Measurements from ENCODE around the gene POLN. TPM values are rescaled to one million over a fixed set of nuclear protein-coding genes. Genes with fewer than 3 reads are reported as not detected.

Gene POLN
- total RNA-seq, 2 donors from 2014 or later, result 1.8 to 7.3 TPM

DNA sequence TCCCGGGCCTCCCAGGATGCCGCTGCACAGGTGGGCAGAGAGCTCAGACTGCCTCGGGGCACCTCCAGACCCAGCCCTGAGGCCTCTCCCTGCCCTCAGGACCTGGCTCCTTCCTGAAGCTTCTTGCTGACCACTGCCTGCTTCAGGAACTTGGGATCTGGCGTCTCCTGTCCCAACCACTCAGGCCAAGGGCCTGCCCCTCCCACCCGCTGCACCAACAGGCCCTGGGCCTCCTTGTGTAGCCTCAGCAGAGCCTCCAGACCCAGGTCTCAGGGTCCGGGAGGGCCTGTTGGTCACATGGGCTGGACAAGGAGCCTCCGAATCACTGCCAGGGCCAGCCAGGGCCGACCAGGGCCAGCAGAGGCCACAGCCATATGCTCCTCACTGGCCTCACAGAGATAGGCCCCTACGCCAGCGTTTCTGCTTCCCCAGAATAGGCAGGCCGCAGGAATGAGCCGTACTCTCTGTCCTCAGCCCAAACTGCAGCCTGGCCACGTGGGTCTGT lies 17.2 kb upstream of the POLN start:
- DNase-seq (ENCODE audit: low spot score in 2 of 2) (no peak), ATAC-seq (no peak)
- Mint-ChIP-seq H3K9me3 (no peaks in the 10 kb centered on the region), H3K36me3 (no peaks in the 10 kb centered on the region), H3K27ac (no peak overlapping the region)

GRCh38 chr4:2258091-2259035 lies 16.4 kb upstream of the POLN start:
- no peak overlapping the region for H3K27ac Mint-ChIP-seq
- no peaks in the 10 kb centered on the region for H3K9me3 Mint-ChIP-seq
- no peak for ATAC-seq
- peak in 1 of 2 donors; percentile 55 for DNase-seq (ENCODE audit: low spot score in 2 of 2)
- H3K36me3 Mint-ChIP-seq, result no peaks in the 10 kb centered on the region

DNA sequence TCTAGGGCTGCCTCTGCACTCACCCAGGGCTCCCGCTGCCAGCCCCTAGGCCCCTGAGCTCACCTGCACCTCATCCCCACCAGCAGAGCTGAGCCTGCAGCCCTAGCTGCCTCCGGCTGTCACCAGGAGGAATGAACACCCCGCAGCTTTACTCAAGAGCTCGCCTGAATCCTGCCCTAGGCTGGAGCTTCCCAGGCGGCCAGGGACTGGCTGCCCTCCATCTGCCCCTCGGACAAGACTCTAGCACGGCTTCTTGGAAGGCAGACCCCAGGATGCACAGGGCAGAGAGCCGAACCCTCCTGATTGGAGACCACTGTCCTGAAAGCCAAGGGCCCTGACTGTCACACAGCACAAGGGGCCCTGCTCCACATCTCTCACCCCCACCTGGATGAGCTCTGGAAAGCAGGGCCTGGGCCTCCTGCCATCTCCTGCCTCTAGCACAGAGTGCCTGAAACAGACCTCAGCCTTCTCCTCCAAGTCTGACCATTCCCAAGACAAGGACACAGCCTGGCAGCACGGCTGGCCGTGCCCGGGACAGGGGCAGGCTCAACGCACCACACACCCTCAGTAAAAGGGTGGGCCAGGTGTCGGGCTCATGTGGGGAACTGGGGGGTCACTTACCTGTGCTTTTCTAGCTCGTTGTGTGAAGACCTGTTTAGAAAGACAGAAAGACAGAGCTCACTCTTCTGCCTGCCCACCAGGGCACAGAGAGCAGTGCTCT lies 15.6 kb upstream of the POLN start:
- no peaks in the 10 kb centered on the region for H3K36me3 Mint-ChIP-seq
- H3K9me3 Mint-ChIP-seq, result no peaks in the 10 kb centered on the region
- no peak for ATAC-seq
- peak overlapping the region in 1 of 2 donors; percentile 16 for H3K27ac Mint-ChIP-seq
- DNase-seq (ENCODE audit: low spot score in 2 of 2), result no peak

- no peaks in the 10 kb centered on the region for H3K9me3 Mint-ChIP-seq
- DNase-seq (ENCODE audit: low spot score in 2 of 2) (no peak), ATAC-seq (no peak)
- peak overlapping the region in 1 of 2 donors; percentile 16 for H3K27ac Mint-ChIP-seq
- no peaks in the 10 kb centered on the region for H3K36me3 Mint-ChIP-seq
Observed at GRCh38 chr4:2256781-2257191, 14.9 kb upstream of the POLN start.

GRCh38 chr4:2256156-2256731 lies 14.3 kb upstream of the POLN start:
- DNase-seq (ENCODE audit: low spot score in 2 of 2), result no peak

GRCh38 chr4:2255501-2256155 lies 13.7 kb upstream of the POLN start:
- H3K27ac Mint-ChIP-seq, result no peak overlapping the region
- DNase-seq (ENCODE audit: low spot score in 2 of 2) (no peak), ATAC-seq (no peak)
- H3K9me3 Mint-ChIP-seq, result no peaks in the 10 kb centered on the region
- H3K36me3 Mint-ChIP-seq, result no peaks in the 10 kb centered on the region

More at GRCh38 chr4:2256156-2256731, 14.3 kb upstream of the POLN start:
- ATAC-seq, result no peak
- Mint-ChIP-seq H3K36me3 (no peaks in the 10 kb centered on the region), H3K27ac (no peak overlapping the region), H3K9me3 (no peaks in the 10 kb centered on the region)

DNA sequence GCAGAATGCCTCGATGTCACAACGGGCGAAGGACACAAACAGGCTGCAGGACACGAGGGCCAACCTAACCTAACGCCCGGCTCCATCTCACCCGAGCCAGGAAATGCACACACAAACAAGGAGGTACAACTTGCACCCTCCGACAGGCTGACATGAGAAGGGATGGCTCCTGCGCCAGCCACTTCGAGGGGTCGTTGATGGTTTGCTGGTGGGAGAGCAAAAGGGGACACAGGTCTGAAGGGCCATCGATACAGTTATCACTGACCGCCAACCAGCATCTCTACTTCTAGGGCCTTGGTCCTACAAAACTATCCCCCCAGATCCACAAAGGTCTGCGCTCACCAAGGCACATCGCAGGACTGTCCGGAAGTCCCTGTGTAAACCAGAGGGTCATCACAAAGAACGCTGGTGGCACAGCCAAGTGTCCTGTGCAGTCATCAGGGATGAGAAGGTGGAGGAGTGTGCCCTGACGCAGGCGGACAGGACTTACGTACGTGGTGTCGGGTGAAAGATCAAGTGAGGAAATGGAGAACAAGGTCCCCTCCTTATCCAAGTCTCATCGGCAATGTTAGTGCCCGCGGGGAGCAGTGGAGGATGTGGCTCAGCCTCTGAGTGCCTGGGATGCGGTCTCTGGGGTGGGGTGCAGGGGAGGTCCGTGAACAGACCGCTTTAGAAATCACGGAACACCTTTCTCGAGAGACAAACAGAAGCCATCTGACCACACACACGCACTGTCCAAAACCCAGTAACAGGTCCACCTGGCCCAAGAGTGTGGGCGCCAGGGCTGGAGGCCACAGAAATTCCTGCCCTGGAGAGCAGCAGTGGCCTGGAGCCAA lies 13.0 kb upstream of the POLN start:
- DNase-seq (ENCODE audit: low spot score in 2 of 2) (no peak), ATAC-seq (no peak)
- H3K27ac Mint-ChIP-seq, result peak overlapping the region in 1 of 2 donors; percentile 75

DNA sequence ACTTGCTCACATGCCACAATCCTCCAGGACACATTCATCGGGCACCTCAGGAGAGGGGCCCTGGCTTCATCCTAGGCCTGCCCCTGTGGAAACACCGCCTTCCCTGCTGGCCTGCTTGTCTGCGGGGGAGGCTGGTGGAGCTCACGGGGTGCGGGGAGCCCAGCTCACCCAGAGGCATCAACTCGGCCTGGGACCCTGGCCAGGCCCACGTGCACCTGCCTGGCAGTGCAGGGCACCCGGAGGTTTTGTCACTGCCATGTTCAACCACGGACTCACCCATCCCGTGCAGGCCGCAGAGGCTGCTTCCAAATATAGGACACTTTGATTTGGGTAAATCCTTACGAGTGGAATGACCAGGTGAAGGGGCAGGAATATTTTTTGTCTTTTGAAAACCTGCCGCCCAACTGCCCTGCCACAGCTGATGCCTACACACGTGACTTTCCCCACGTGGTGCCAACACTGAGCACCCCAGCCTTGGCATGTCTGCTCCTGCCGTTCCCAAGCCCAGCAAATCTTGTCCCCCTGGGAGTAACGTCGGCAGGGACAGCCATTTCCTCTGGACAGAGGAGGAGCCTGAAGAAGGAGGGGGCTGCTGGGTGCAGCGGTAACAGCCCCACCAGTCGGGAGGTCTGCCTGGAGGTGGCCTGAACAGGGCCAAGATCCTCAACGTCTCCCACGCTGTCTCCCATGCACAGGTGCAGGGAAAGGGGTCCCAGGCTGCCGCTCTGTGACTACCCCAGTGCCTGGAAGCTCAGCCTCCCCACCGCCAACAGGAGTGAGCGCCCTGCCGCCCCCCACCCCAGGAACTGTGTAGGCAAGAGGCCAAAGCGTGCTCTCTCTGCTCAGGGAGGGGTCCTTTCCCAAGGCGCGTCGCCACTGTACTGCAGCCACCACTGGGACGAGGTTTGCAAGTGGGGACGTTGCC lies 11.5 kb upstream of the POLN start:
- Mint-ChIP-seq H3K27ac (peak overlapping the region; percentile 9 to 19), H3K36me3 (no peaks in the 10 kb centered on the region), H3K9me3 (no peaks in the 10 kb centered on the region)
- DNase-seq (ENCODE audit: low spot score in 2 of 2) (no peak), ATAC-seq (no peak)

More for the DNA sequence above, 13.0 kb upstream of the POLN start:
- Mint-ChIP-seq H3K9me3 (no peaks in the 10 kb centered on the region), H3K36me3 (no peaks in the 10 kb centered on the region)

DNA sequence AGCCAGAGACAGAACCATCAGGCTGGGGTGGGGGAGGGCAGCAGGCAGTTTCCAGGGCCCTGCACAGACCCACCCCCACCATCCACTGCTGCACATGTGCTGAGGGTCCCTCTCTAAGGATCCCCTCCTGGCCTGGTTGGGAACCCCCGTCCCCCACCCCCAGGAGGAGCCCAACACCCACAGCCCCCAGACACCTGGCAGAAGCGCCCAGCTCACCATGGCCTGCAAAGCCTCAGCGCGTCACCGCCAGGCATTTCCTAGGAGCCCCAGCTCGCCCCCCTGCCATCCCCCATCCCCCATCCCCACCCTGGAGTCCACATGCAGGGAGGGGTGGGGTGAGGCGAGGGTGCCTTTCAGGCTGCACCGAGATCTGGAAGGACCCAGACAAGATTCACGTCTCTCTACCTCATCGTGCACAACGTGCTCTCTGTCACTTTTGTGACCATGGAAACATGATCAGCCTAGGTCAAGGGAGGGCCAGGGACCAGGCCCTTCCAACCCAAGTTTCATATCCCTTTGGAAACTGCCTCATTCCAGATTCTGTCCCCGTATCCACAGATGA lies 10.7 kb upstream of the POLN start:
- Mint-ChIP-seq H3K9me3 (no peaks in the 10 kb centered on the region), H3K36me3 (no peaks in the 10 kb centered on the region), H3K27ac (peak overlapping the region in 1 of 2 donors; percentile 80)
- peak in 1 of 2 donors; percentile 47 for DNase-seq (ENCODE audit: low spot score in 2 of 2)
- ATAC-seq, result no peak

- Mint-ChIP-seq H3K27ac (peak overlapping the region; percentile 80 to 85), H3K36me3 (no peaks in the 10 kb centered on the region), H3K9me3 (no peaks in the 10 kb centered on the region)
- no peak for DNase-seq (ENCODE audit: low spot score in 2 of 2)
- ATAC-seq, result no peak
Observed at GRCh38 chr4:2251795-2252529, 10.0 kb upstream of the POLN start.

DNA sequence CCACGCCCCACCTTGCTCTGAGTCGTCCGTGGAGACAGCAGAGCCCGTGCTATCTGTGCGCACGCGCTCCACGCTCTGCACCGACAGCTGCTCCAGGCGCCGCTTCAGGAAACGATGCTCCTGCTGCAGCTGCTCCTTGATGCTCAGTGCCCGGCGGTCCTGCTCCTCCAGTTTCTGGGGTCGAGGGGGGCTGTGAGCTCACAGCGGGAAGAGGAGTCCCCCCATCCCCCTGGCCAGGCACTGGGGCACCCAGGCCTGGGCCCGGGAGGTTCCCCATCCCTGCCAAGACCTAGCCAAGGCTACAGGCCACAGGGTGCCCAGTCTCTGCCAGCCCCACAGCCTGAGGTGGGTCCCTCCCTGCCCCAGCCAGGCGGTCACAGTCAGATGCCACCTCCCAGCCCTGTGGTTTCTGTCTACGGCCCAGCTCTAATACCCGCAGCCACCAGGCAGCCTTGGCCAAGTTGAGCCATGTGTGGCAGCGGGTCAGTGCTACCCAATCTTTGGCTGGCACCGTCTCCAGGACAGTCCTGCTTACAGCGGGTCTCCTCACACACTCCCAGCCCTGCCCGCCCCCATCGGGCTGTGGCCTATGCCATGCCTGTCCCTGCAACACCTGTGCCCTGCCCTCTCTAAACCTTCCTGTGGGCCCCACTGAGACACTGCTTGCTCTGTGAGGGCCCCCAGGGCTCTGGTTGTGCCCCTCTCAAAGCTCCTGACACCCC lies 9.3 kb upstream of the POLN start:
- Mint-ChIP-seq H3K27ac (peak overlapping the region in 1 of 2 donors; percentile 80), H3K36me3 (no peaks in the 10 kb centered on the region), H3K9me3 (no peaks in the 10 kb centered on the region)
- DNase-seq (ENCODE audit: low spot score in 2 of 2) (peak in 1 of 2 donors; percentile 52), ATAC-seq (no peak)

DNA sequence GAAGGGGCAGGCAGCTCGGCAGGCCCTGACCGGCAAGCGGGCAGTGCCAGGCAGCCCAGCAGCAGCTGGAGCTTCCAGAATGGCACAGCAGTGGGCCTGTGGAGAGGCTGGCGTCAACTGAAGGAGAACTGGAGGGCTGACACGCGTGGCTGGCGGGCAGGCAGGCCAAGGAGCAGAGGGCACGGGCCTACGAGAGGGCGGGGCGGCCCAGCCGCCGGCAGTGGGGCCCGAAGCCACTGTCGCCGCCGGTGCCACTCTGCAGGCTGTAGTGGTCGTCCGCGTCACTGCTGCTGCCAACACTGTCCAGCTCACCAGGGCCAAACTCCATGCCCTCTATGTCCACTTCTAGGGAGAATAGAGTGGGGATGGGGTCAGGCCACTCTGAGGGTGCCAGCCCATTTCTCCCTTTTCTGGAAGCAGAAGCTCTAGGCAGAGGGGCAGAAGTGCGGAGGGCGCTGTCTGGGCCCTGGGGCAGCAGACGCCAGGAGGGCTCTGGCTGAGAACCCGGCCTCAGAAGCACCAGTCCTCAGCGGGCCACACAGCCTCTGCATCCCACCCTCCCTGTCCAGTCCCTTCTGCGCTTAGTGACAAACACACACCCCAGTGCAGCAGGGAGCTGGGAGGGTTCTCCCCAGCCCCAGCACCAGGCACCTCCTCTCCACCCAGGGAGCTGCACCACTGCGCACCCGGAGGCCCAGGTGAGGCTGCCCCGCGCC lies 8.6 kb upstream of the POLN start:
- H3K36me3 Mint-ChIP-seq, result no peaks in the 10 kb centered on the region
- H3K27ac Mint-ChIP-seq, result no peak overlapping the region
- DNase-seq (ENCODE audit: low spot score in 2 of 2) (peak in 1 of 2 donors; percentile 53), ATAC-seq (no peak)
- no peaks in the 10 kb centered on the region for H3K9me3 Mint-ChIP-seq
